ENCODE measurements around the gene FERMT2. TPM values are rescaled to one million over a fixed set of nuclear protein-coding genes. Genes with fewer than 3 reads are reported as not detected.

The FERMT2 gene
- total RNA-seq, 2 experiments from 2014 or later = 0.14 to 0.23 TPM

DNA sequence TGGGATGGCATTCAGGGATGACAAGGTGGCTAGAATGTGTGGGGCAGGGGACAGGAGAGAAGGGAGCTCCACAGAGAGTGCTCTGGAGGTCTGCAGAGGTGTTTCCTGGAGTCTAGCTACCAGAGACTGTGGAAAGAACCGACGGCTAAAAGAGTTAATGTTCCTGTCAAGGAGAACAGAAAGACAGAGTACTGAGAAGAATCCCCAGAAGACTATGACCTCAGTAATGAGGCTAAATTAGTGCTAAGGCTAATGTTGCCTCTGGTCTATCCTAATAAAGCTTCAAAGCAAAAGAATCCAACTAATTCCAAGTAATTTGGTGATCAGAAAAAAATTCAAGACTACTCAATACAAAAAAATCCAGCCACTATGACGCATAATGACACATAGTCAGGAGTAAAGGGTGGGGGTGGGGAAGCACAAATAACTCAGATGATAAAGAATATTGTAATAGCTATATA is 44.7 kb downstream of the FERMT2 start:
- ATAC-seq (ENCODE audit: low read depth) (no peak), DNase-seq (no peak)
- no peaks in the 10 kb centered on the region for H3K27me3 Mint-ChIP-seq
- H3K9me3 Mint-ChIP-seq = no peaks in the 10 kb centered on the region
- no peak overlapping the region for H3K4me3 Mint-ChIP-seq
- peaks cover 3% of the 10 kb centered on the region for H3K4me1 Mint-ChIP-seq
- no peaks in the 10 kb centered on the region for H3K36me3 Mint-ChIP-seq
- no peak overlapping the region for H3K27ac Mint-ChIP-seq
- POLR2A ChIA-PET = no interaction called here

DNA sequence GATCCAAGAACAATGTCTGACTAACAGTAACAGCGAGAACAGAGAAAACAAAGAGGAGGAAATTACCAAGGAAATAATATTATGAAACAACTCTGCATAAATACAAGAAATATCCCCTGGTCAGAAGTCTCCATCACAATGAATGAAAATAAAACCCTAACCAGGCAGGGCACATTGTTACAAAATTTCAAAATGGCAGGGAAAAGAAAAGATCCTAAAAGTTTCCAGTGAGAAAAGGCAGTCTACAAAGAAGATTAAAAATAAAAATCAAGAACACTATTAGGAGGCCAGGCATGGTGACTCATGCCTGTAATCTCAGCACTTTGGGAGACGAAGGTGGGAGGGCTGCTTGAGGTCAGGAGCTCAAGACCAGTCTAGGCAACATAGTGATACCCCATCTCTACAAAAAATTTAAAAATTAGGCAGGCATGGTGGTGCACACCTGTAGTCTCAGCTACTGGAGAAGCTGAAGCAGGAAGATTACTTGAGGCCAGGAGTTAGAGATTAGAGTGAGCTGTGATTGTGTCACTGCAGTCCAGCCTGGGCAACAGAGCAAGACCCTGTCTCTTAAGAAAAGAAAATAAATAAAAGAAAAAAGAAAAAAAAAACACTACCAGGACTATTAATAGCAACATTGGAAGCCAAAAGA is 47.8 kb downstream of the FERMT2 start:
- no peak overlapping the region for H3K27ac Mint-ChIP-seq
- no peaks in the 10 kb centered on the region for H3K36me3 Mint-ChIP-seq
- ATAC-seq (ENCODE audit: low read depth) = no peak
- no peak overlapping the region for H3K4me3 Mint-ChIP-seq
- peaks cover 3% of the 10 kb centered on the region for H3K4me1 Mint-ChIP-seq
- POLR2A ChIA-PET = no interaction called here
- H3K27me3 Mint-ChIP-seq = no peaks in the 10 kb centered on the region
- H3K9me3 Mint-ChIP-seq = no peaks in the 10 kb centered on the region
- no peak for DNase-seq

DNA sequence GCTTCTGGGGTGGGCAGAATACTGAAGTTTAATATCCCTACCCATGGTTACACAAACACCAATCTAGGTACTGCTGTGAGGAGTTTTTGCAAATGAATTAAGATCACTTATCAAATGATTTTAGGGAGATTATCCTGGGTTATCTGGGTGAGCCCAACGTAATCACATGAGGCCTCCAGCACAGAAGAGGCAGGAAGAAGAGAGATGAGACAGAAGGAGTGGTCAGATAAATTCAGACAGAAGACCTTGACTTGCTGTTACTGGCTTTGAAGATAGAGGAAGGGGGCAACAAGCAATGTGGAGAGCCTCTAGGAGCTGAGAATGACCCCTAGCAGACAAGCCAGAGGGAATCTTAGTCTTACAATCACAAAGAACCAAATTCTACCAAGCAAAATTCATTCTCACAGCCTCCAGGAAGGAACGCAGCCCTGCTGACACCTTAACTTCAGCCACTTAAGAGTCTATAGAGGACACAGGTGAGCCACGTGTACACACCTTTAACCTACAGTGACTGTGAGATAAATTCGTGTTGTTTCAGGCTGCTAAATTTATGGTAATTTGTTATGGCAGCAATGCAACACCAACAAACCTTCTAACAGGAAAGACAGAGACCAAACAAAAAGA is 49.4 kb downstream of the FERMT2 start:
- no peak overlapping the region for H3K4me3 Mint-ChIP-seq
- no peak overlapping the region for H3K27ac Mint-ChIP-seq
- no peaks in the 10 kb centered on the region for H3K36me3 Mint-ChIP-seq
- H3K27me3 Mint-ChIP-seq = no peaks in the 10 kb centered on the region
- POLR2A ChIA-PET = no interaction called here
- H3K4me1 Mint-ChIP-seq = no peaks in the 10 kb centered on the region
- H3K9me3 Mint-ChIP-seq = no peaks in the 10 kb centered on the region
- no peak for ATAC-seq (ENCODE audit: low read depth)
- no peak for DNase-seq

DNA sequence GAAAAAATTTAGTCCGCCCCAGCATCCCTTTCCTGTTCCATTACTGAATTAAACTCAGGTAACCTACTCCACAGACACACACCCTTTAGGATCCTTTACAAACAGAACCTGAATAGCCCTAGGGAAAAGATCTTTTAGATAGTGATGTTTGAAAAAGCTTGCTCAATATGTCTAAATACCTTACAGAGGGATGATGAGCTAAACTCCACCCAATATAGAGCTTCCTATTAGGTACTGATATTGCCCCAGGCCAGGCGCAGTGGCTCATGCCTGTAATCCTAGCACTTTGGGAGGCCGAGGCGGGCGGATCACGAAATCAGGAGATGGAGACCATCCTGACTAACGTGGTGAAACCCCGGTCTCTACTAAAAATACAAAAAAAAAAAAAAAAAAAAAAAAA is 50.1 kb downstream of the FERMT2 start:
- Mint-ChIP-seq H3K36me3 (no peaks in the 10 kb centered on the region), H3K27ac (no peak overlapping the region), H3K9me3 (no peaks in the 10 kb centered on the region), H3K27me3 (no peaks in the 10 kb centered on the region), H3K4me3 (no peak overlapping the region), H3K4me1 (no peaks in the 10 kb centered on the region)
- POLR2A ChIA-PET = no interaction called here
- DNase-seq = no peak
- ATAC-seq (ENCODE audit: low read depth) = no peak

DNA sequence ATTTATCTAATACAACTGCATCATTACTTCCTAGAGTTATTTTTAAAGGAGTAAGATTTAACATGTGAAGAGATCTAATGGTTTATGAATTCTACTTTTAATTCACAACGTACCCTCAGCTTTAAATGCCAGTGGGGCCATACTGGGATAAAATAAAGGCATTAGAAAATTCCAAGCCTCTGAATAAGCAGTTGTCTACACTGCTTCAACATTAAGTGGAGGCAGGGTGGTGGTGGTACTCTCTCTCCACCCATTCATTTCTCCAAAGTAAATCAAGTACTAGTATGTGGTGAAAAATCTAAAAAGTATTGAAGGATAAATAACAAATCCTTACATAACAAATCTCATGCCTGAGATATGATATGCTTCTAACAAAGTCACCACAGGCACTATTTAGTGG is 52.4 kb downstream of the FERMT2 start:
- POLR2A ChIA-PET = no interaction called here
- Mint-ChIP-seq H3K4me3 (no peak overlapping the region), H3K27me3 (no peaks in the 10 kb centered on the region), H3K27ac (no peak overlapping the region), H3K4me1 (peaks cover 9% of the 10 kb centered on the region), H3K36me3 (no peaks in the 10 kb centered on the region), H3K9me3 (no peaks in the 10 kb centered on the region)
- ATAC-seq (ENCODE audit: low read depth) = no peak
- DNase-seq = no peak

DNA sequence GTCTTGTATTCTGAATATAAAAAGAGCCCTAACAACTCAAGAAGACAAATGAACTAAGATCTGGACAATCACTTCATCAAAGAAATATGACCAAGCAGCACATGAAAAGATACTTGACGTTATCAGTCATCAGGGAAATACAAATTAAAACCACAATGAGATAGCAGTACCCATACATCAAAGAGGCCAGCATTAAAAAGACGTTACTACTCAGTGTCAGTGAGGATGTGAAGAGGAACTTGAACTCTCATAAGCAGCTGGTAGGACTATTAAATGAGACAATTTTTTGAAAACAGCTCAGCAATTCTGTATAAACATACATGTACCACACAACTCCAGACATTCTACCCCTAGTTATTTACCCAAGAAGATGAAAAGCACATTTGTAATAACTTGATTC is 55.9 kb downstream of the FERMT2 start:
- ATAC-seq (ENCODE audit: low read depth) (no peak), DNase-seq (no peak)
- Mint-ChIP-seq H3K4me1 (peaks cover 9% of the 10 kb centered on the region), H3K27me3 (peaks cover 2% of the 10 kb centered on the region), H3K9me3 (no peaks in the 10 kb centered on the region), H3K27ac (no peak overlapping the region), H3K4me3 (no peak overlapping the region), H3K36me3 (no peaks in the 10 kb centered on the region)
- POLR2A ChIA-PET = no interaction called here

DNA sequence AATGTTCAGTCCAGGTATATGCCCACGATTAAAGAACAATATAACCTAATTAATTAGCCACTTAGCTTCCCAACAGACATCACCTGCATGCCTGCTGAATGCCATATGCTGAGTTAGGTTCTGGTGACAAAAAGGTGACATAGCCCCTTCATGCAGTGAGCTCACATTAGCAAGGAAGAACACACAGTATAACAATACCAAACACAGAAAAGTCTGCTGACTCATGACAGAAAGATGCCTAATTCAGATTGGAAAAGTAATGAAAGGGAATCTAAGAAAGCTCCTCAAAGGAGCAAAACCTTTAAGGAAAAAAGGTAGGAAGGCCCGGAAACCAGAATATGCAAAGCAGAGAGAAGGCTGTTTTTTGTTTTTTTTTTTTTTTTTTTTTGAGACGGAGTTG is 59.0 kb downstream of the FERMT2 start:
- DNase-seq (no peak), ATAC-seq (ENCODE audit: low read depth) (no peak)
- no peaks in the 10 kb centered on the region for H3K9me3 Mint-ChIP-seq
- POLR2A ChIA-PET = interaction anchor here (1.1 kb wide), 1 partner anchor 22 kb away, joined by 3 read pairs; no protein-coding TSS in a partner anchor
- no peak overlapping the region for H3K27ac Mint-ChIP-seq
- H3K27me3 Mint-ChIP-seq = peaks cover 2% of the 10 kb centered on the region
- H3K36me3 Mint-ChIP-seq = no peaks in the 10 kb centered on the region
- H3K4me3 Mint-ChIP-seq = no peak overlapping the region
- H3K4me1 Mint-ChIP-seq = peaks cover 9% of the 10 kb centered on the region

DNA sequence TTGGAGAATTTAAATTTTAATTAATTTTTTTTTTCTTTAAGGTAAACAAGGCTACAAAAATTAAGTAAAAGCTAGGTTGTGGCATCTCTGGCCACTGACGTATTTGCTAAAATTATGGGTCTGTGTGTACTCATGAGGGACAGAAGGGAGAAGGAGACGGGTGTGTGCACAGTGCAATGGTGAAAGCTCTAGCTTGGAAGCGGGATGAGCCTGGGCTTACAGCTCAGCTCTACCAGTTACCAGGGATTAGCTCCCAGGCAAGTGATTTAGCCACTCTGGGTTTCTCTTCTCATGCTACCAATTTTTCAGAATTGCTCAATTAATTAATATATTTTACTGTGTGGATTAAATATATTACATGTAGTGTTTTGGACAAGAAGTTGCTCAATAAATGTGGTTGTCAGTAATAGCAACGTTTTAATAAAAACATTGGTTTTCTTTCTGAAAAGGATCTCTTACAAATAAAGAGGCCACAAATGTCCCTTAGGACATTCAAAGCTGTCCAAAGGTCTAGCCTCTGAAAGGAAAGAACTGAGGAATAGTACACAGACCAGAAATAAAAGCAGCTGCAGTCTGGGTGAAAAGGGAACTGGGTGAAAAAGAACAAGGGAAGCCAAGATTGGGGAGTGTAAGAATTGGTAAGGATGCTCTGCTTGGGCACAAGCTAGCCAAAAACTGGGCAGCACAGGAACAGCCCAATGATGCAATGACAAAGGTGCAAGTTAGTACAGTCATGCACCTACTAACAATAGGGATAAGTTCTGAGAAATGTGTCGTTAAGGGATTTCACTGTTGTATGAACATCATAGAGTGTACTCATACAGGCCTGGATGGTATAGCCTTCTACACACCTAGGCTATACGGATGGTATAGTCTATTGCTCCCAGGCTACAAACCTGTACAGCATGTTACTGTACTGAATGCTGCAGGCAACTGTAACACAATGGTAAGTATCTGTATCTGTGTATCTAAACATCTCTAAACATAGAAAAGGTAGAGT is 61.7 kb downstream of the FERMT2 start:
- Mint-ChIP-seq H3K9me3 (no peaks in the 10 kb centered on the region), H3K4me3 (no peak overlapping the region), H3K4me1 (no peaks in the 10 kb centered on the region), H3K36me3 (no peaks in the 10 kb centered on the region), H3K27ac (no peak overlapping the region), H3K27me3 (peaks cover 4% of the 10 kb centered on the region)
- ATAC-seq (ENCODE audit: low read depth) (no peak), DNase-seq (no peak)
- POLR2A ChIA-PET = no interaction called here

DNA sequence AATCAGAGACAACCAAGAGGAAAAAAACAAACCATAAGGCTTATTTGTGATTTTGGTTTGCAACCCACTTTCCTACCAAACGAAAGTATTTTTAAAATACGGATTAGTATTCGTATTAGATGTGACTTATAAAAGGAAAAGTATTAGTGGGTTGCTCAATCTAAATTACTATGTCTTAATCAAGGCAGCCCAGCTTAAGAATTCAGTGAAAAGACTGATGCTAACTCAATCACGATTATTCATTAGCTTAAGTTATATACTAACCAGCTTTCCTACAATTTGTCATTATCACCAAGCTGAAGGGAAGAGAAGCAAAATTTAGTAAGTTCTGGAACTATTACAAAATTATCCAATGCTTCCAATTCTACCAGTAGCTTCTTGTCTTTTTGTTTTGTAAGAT is 62.7 kb downstream of the FERMT2 start:
- DNase-seq (no peak), ATAC-seq (ENCODE audit: low read depth) (no peak)
- Mint-ChIP-seq H3K27ac (no peak overlapping the region), H3K4me3 (no peak overlapping the region), H3K36me3 (no peaks in the 10 kb centered on the region), H3K9me3 (no peaks in the 10 kb centered on the region), H3K27me3 (peaks cover 6% of the 10 kb centered on the region), H3K4me1 (no peaks in the 10 kb centered on the region)
- POLR2A ChIA-PET = no interaction called here

DNA sequence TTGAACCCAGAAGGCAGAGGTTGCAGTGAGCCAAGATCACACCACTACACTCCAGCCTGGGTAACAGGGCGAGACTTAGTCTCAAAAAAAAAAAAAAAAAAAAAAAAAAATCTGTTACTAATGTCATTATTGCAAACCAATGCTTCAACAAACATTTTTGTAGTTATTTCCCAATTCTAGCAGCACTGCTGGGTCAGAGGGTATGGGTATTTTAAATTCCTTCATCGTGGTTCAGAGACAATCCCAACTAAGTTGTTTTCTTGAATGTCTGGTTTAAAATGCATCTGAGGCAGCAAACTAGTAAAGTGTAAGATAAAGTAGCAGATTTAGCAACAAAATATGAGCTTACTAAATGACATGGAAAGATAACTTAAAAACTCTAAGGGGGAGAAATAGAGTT is 65.6 kb downstream of the FERMT2 start:
- no peak overlapping the region for H3K4me3 Mint-ChIP-seq
- peaks cover 8% of the 10 kb centered on the region for H3K27me3 Mint-ChIP-seq
- DNase-seq (no peak), ATAC-seq (ENCODE audit: low read depth) (no peak)
- POLR2A ChIA-PET = no interaction called here
- H3K9me3 Mint-ChIP-seq = no peaks in the 10 kb centered on the region
- H3K27ac Mint-ChIP-seq = no peak overlapping the region
- H3K36me3 Mint-ChIP-seq = no peaks in the 10 kb centered on the region
- H3K4me1 Mint-ChIP-seq = no peaks in the 10 kb centered on the region

DNA sequence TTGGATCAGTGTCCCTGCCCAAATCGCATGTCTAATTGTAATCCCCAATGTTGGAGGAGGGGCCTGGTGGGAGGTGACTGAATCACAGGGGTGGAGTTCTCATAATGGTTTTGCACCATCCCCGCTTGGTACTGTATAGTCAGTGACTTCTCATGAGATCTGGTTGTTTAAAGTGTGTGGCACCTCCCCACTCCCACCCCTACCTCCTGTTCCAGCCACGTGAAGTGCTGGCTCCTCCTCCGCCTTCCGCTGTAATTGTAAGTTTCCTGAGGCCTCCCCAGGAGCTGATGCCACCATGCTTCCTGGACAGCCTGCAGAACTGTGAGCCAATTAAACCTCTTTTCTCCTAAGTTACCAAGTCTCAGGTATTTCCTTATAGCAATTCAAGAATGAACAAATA is 67.2 kb downstream of the FERMT2 start:
- ATAC-seq (ENCODE audit: low read depth) = no peak
- H3K36me3 Mint-ChIP-seq = no peaks in the 10 kb centered on the region
- H3K4me3 Mint-ChIP-seq = no peak overlapping the region
- DNase-seq = no peak
- POLR2A ChIA-PET = no interaction called here
- H3K27ac Mint-ChIP-seq = no peak overlapping the region
- H3K4me1 Mint-ChIP-seq = no peaks in the 10 kb centered on the region
- no peaks in the 10 kb centered on the region for H3K9me3 Mint-ChIP-seq
- H3K27me3 Mint-ChIP-seq = peaks cover 8% of the 10 kb centered on the region

DNA sequence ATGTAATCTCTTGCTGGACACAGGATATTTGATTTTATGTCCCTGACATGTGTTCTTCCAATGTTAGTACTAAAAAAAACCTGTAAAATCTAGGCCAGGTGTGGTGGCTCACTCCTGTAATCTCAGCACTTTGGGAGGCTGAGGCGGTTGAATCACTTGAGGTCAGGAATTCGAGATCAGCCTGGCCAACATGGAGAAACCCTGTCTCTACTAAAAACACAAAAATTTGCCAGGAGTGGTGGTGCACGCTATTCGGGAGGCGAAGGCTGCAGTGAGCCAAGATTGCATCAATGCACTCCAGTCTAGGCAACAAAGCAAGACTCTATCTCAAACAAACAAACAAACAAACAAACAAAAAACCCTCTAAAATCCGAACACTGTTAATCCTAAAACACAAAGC is 68.0 kb downstream of the FERMT2 start:
- H3K36me3 Mint-ChIP-seq = no peaks in the 10 kb centered on the region
- no peaks in the 10 kb centered on the region for H3K9me3 Mint-ChIP-seq
- ATAC-seq (ENCODE audit: low read depth) (no peak), DNase-seq (no peak)
- H3K4me1 Mint-ChIP-seq = no peaks in the 10 kb centered on the region
- POLR2A ChIA-PET = no interaction called here
- no peak overlapping the region for H3K27ac Mint-ChIP-seq
- peaks cover 8% of the 10 kb centered on the region for H3K27me3 Mint-ChIP-seq
- no peak overlapping the region for H3K4me3 Mint-ChIP-seq

DNA sequence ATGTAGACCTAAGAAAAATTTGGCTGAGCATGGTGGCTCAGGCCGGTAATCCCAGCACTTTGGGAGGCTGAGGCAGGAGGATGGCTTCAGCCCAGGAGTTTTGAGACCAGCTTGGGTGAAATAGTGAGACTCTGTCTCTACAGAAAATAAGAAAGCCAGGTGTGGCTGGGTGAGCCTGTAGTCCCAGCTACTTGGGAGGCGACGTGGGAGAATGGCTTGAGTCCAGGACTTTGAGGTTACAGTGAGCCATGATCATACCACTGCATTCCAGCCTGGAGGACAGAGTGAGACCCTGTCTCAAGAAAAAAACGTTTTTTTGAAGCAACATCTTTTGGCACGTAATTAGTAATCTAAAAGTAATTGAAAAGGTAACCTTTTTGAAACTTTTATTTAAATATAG is 70.9 kb downstream of the FERMT2 start:
- Mint-ChIP-seq H3K9me3 (no peaks in the 10 kb centered on the region), H3K27ac (no peak overlapping the region), H3K4me3 (no peak overlapping the region), H3K27me3 (peaks cover 6% of the 10 kb centered on the region), H3K4me1 (no peaks in the 10 kb centered on the region), H3K36me3 (no peaks in the 10 kb centered on the region)
- POLR2A ChIA-PET = no interaction called here
- DNase-seq (no peak), ATAC-seq (ENCODE audit: low read depth) (no peak)

DNA sequence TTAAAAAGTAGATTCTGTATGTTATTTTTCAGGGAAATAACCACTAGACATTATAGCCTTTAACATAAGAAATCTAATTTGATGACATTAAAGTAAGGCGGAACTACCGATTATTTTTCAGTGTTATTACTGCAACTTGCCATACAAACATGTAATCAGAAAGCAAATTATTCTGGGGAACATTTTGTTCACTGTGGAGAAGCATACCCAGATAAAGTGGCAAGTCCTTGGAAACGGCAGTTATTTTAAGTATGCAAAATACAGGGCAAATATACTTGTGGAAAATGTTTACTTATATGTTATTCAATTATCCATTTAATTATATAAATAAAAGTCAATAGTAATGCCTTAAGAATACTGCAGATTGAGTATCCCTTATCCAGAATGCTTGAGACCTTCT is 71.9 kb downstream of the FERMT2 start:
- Mint-ChIP-seq H3K9me3 (no peaks in the 10 kb centered on the region), H3K4me1 (no peaks in the 10 kb centered on the region), H3K4me3 (no peak overlapping the region), H3K36me3 (no peaks in the 10 kb centered on the region), H3K27me3 (peaks cover 9% of the 10 kb centered on the region), H3K27ac (no peak overlapping the region)
- DNase-seq (no peak), ATAC-seq (ENCODE audit: low read depth) (no peak)
- POLR2A ChIA-PET = no interaction called here

Data from activated naive CD8-positive, alpha-beta T cell treated with anti-CD3 and anti-CD28 coated beads, Interleukin-2, amount 10 ng/mL, durations not matched to agents 7 days and 5 days (primary cell).